Adrenal gland (tissue), 5 donors: ENCODE measurements around the gene KRTAP5-9.
"Not testable (repeated sequence)": the region's sequence is repeated elsewhere in the genome, so short reads cannot be mapped to it uniquely, and the experiment has no call there.

Source experiments
- CTCF ChIP-seq, 6 experiments: fragments of 450-650 bp in 4 of 6; fragments of 200-600 bp in 2 of 6; sonication (generic) in 1 of 6; IDR thresholded peaks; 1 replicate in 5 of 6; 2 replicates in 1 of 6; pipeline versions ENCODE4 v1.5.1 to v1.8.0; 2016 to 2021; ENCODE audit warnings: antibody characterized with exemption in 6 of 6, mild to moderate bottlenecking in 2 of 6, moderate library complexity in 1 of 6
- POLR2A ChIP-seq, 2 donors: fragments of 450-650 bp; IDR thresholded peaks; one replicate each; pipeline ENCODE4 v1.6.1; 2017; ENCODE audit warnings: antibody characterized with exemption in 2 of 2, mild to moderate bottlenecking in 2 of 2, moderate library complexity in 1 of 2
- donor health status: DM: no; HTN: no; CAD: no.

- not testable (repeated sequence) for TF ChIP-seq CTCF, POLR2A (IDR thresholded peaks at IDR 0.05)
Observed at GRCh38 chr11:71526796-71527575, 21.2 kb upstream of the KRTAP5-9 start, which contains the start of gene KRTAP5-7.
